Gastroesophageal sphincter (tissue), 2 donors: ENCODE data around the gene NOS1AP.

Experiments
- POLR2A ChIP-seq, 2 donors: fragments of 450-650 bp; IDR thresholded peaks; one replicate each; pipeline ENCODE4 v1.6.1; 2017; ENCODE audit warnings: antibody characterized with exemption in 2 of 2, mild to moderate bottlenecking in 2 of 2, moderate library complexity in 1 of 2
- POLR2AphosphoS5 ChIP-seq: sonication (generic); formaldehyde crosslinking; IDR thresholded peaks from one replicate; pipeline ENCODE4 v1.6.1; 2017; ENCODE audit warnings: antibody characterized with exemption

GRCh38 chr1:162369571-162369970, 300.1 kb downstream of the NOS1AP start:
- TF ChIP-seq POLR2A (IDR thresholded peaks at IDR 0.05): no peak
- no peak for TF ChIP-seq POLR2AphosphoS5
